Liver (tissue), 9 donors: ENCODE measurements around the gene ARHGEF12. TPM values are rescaled to one million over a fixed set of nuclear protein-coding genes. Genes with fewer than 3 reads are reported as not detected.

Experiments used
- DNase-seq: peaks from one replicate; pipeline ENCODE4 v3.0.0-alpha.2; 2017; ENCODE audit warnings: low spot score
- H3K27ac ChIP-seq, 2 donors: one replicate each; pipeline ENCODE4 v1.7.0; 2013; ENCODE audit warnings: inconsistent platforms in 2 of 2, low read length in 2 of 2, control low read depth in 1 of 2, low read depth in 1 of 2, mild to moderate bottlenecking in 1 of 2
- H3K27me3 ChIP-seq, 4 donors: one replicate each; pipeline versions ENCODE4 v1.6.1 to v1.7.0; 2013; ENCODE audit warnings: low read length in 3 of 4, inconsistent platforms in 1 of 4, mild to moderate bottlenecking in 1 of 4, moderate library complexity in 1 of 4; ENCODE audit not compliant: control insufficient read depth in 4 of 4, insufficient read depth in 4 of 4
- H3K36me3 ChIP-seq, 4 donors: one replicate each; pipeline versions ENCODE4 v1.6.1 to v1.7.0; 2013; ENCODE audit warnings: low read length in 3 of 4, mild to moderate bottlenecking in 3 of 4, low read depth in 1 of 4, moderate library complexity in 1 of 4; ENCODE audit not compliant: control insufficient read depth in 4 of 4, insufficient read depth in 3 of 4
- H3K4me1 ChIP-seq, 4 donors: one replicate each; pipeline versions ENCODE4 v1.6.1 to v1.7.0; 2013; ENCODE audit warnings: low read length in 3 of 4, mild to moderate bottlenecking in 3 of 4, moderate library complexity in 1 of 4; ENCODE audit not compliant: control insufficient read depth in 4 of 4, insufficient read depth in 4 of 4
- H3K4me3 ChIP-seq, 3 donors: one replicate each; pipeline versions ENCODE4 v1.6.1 to v1.7.0; 2013; ENCODE audit warnings: low read length in 3 of 3, control low read depth in 1 of 3, low read depth in 1 of 3, mild to moderate bottlenecking in 1 of 3
- H3K9ac ChIP-seq, 2 donors: one replicate each; pipeline ENCODE4 v1.7.0; 2013; ENCODE audit warnings: low read length in 2 of 2, mild to moderate bottlenecking in 2 of 2, moderate library complexity in 2 of 2, control low read depth in 1 of 2, low read depth in 1 of 2
- H3K9me3 ChIP-seq, 4 donors: one replicate each; pipeline versions ENCODE4 v1.6.1 to v1.7.0; 2013; ENCODE audit warnings: low read length in 3 of 4; ENCODE audit not compliant: control insufficient read depth in 4 of 4
- EGR1 ChIP-seq, 2 donors: IDR thresholded peaks; 2 replicates each; pipeline ENCODE4 v1.6.1; 2016 to 2018; ENCODE audit warnings: antibody characterized with exemption in 2 of 2, low read depth in 2 of 2
- FOXA1 ChIP-seq: IDR thresholded peaks from 2 replicates; pipeline ENCODE4 v1.6.1; 2016; ENCODE audit warnings: antibody characterized with exemption
- FOXA2 ChIP-seq: IDR thresholded peaks from 2 replicates; pipeline ENCODE4 v1.6.1; 2016; ENCODE audit warnings: antibody characterized with exemption
- GABPA ChIP-seq, 2 donors: IDR thresholded peaks in 1 of 2; conservative IDR thresholded peaks in 1 of 2; 2 replicates each; pipeline ENCODE4 v1.6.1; 2016; ENCODE audit warnings: antibody characterized with exemption in 2 of 2, mild to moderate bottlenecking in 1 of 2, moderate library complexity in 1 of 2
- HNF4G ChIP-seq: IDR thresholded peaks from 2 replicates; pipeline ENCODE4 v1.6.1; 2016; ENCODE audit warnings: antibody characterized with exemption
- JUND ChIP-seq, 2 donors: IDR thresholded peaks; 2 replicates each; pipeline ENCODE4 v1.6.1; 2016; ENCODE audit warnings: antibody characterized with exemption in 2 of 2
- NR2F2 ChIP-seq: IDR thresholded peaks from 2 replicates; pipeline ENCODE4 v1.6.1; 2016; ENCODE audit warnings: antibody characterized with exemption
- RAD21 ChIP-seq, 2 donors: IDR thresholded peaks; 2 replicates each; pipeline ENCODE4 v1.6.1; 2016; ENCODE audit warnings: antibody characterized with exemption in 2 of 2, mild to moderate bottlenecking in 2 of 2
- RXRA ChIP-seq, 2 donors: IDR thresholded peaks; 2 replicates each; pipeline ENCODE4 v1.6.1; 2017 to 2018; ENCODE audit warnings: antibody characterized with exemption in 2 of 2, mild to moderate bottlenecking in 1 of 2
- SP1 ChIP-seq: IDR thresholded peaks from 2 replicates; pipeline ENCODE4 v1.6.1; 2018; ENCODE audit warnings: antibody characterized with exemption, mild to moderate bottlenecking
- TAF1 ChIP-seq: conservative IDR thresholded peaks from 2 replicates; pipeline ENCODE4 v1.6.1; 2016; ENCODE audit warnings: antibody characterized with exemption, mild to moderate bottlenecking
- YY1 ChIP-seq: IDR thresholded peaks from 2 replicates; pipeline ENCODE4 v1.6.1; 2016; ENCODE audit warnings: antibody characterized with exemption, mild to moderate bottlenecking
- WGBS: extraction: QIAGEN DNeasy Blood & Tissue Kit; methylation state at CpG from one replicate; pipeline ENCODE4 v1.1.7; 2013; 5-methylcytosine and 5-hydroxymethylcytosine counted together
- polyA plus RNA-seq, 2 donors: library from polyadenylated mRNA; stranded (reverse) in 1 of 2; unstranded in 1 of 2; fragments of 200-250 nt in 1 of 2; fragments of >200 nt in 1 of 2; fragmentation: Nextera tagmentation in 1 of 2; extraction: Ambion mirVana in 1 of 2; gene quantifications; one replicate each; pipeline versions ENCODE4 v1.2.1 to v1.2.3, GENCODE V29; 2013 to 2015
- total RNA-seq, 2 donors: library from RNA; depleted of rRNA; stranded (reverse); fragments of >200 nt; gene quantifications; one replicate each; pipeline ENCODE4 v1.2.3, GENCODE V29; 2014
- TF ChIP-seq, protein P1 (sequence below): fragments of 150-350 bp; IDR thresholded peaks from 2 replicates; pipeline ENCODE4 v1.5.1; 2017; ENCODE audit warnings: improper control_type of control experiment, low read depth, low read length; ENCODE audit not compliant: missing input control
- TF ChIP-seq, protein P2 (sequence below): IDR thresholded peaks from 2 replicates; pipeline ENCODE4 v1.6.1; 2016; ENCODE audit warnings: antibody characterized with exemption
- TF ChIP-seq, protein P3 (sequence below): IDR thresholded peaks from 2 replicates; pipeline ENCODE4 v1.6.1; 2016; ENCODE audit warnings: antibody characterized with exemption
- TF ChIP-seq, protein P4 (sequence below): IDR thresholded peaks from 2 replicates; pipeline ENCODE4 v1.6.1; 2016; ENCODE audit warnings: antibody characterized with exemption, mild to moderate bottlenecking
- donor health status: healthy.
- donor health status: healthy.
- donor health status: healthy.
- donor health status: healthy.
- donor health status: healthy.

Gene ARHGEF12
- total and polyA plus RNA-seq, 4 donors, result 28.0 to 169 (median 53.9) TPM

DNA sequence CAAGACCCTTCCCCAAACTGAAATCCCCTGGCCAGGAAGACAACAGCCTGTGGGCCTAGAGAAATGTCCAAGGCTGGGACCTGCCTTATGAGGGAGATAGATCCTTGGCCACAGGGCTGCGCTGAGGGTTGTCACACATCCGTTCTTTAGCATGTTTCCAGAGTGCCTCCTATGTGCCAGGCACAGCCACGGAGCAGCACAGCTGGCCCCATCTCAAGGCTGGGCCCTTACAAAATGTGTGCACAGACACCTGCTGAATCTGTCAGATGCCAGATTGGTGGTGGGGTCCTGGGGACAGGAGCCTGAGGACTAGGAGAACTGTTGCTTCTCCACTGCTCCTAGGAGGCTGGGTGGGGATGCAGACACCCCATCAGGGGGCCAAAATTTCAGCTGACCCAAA is 186.5 kb downstream of the ARHGEF12 start:
- no peak overlapping the region for H3K9ac ChIP-seq
- H3K9me3 ChIP-seq, result no peaks in the 10 kb centered on the region
- H3K4me3 ChIP-seq, result no peak overlapping the region
- H3K27ac ChIP-seq, result no peak overlapping the region
- peaks cover 0 to 7% (median 2%) of the 10 kb centered on the region in 4 donors for H3K4me1 ChIP-seq
- WGBS, result 71% methylated on average over 3 of the region's 3 CpGs
- no peak for DNase-seq
- no peak for TF ChIP-seq FOXA1
- no peak for TF ChIP-seq HNF4G
- peaks cover 0 to 3% (median 0%) of the 10 kb centered on the region in 4 donors for H3K27me3 ChIP-seq
- H3K36me3 ChIP-seq, result no peaks in the 10 kb centered on the region

DNA sequence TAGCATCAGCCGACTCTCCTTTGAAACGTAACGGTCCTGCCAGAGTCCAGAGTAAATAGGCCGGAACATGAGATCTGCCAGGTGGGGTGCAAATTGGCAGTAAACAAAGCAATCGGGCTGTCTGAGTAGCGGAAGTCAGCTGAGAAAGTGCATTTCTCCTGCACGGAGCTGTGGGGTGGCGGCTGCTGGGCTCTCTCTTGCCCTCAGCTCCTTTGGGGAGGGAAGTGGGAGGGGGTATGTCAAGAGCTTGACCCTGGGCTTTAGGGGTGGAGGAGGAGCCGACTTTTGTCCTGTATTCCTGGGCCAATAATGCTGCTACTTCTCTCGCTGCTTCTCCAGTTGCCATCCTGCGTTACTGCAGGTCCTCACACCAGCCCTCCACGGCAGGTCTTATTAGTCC is 187.0 kb downstream of the ARHGEF12 start:
- WGBS, result 14% methylated on average over 12 of the region's 12 CpGs
- Histone ChIP-seq H3K9me3 (no peaks in the 10 kb centered on the region), H3K4me1 (peaks cover 0 to 7% (median 2%) of the 10 kb centered on the region in 4 donors), H3K27me3 (peaks cover 0 to 3% (median 0%) of the 10 kb centered on the region in 4 donors), H3K36me3 (no peaks in the 10 kb centered on the region), H3K4me3 (no peak overlapping the region), H3K9ac (no peak overlapping the region), H3K27ac (no peak overlapping the region)
- DNase-seq, result no peak
- TF ChIP-seq FOXA2 (no peak), YY1 (no peak), FOXA1 (no peak), RAD21 (IDR thresholded peaks at IDR 0.05) (no peak), NR2F2 (no peak), TAF1 (no peak), JUND (IDR thresholded peaks at IDR 0.05) (no peak), GABPA (IDR thresholded peaks at IDR 0.05 in 1 of 2, conservative IDR thresholded peaks at IDR 0.05 in 1 of 2) (no peak), RXRA (IDR thresholded peaks at IDR 0.05) (no peak), EGR1 (IDR thresholded peaks at IDR 0.05; ENCODE audit: low read depth in 2 of 2) (no peak), SP1 (no peak)
- TF ChIP-seq, protein P1, sequence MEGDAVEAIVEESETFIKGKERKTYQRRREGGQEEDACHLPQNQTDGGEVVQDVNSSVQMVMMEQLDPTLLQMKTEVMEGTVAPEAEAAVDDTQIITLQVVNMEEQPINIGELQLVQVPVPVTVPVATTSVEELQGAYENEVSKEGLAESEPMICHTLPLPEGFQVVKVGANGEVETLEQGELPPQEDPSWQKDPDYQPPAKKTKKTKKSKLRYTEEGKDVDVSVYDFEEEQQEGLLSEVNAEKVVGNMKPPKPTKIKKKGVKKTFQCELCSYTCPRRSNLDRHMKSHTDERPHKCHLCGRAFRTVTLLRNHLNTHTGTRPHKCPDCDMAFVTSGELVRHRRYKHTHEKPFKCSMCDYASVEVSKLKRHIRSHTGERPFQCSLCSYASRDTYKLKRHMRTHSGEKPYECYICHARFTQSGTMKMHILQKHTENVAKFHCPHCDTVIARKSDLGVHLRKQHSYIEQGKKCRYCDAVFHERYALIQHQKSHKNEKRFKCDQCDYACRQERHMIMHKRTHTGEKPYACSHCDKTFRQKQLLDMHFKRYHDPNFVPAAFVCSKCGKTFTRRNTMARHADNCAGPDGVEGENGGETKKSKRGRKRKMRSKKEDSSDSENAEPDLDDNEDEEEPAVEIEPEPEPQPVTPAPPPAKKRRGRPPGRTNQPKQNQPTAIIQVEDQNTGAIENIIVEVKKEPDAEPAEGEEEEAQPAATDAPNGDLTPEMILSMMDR, result no peak
- TF ChIP-seq, protein P2, sequence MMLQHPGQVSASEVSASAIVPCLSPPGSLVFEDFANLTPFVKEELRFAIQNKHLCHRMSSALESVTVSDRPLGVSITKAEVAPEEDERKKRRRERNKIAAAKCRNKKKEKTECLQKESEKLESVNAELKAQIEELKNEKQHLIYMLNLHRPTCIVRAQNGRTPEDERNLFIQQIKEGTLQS, result no peak
- TF ChIP-seq, protein P3, sequence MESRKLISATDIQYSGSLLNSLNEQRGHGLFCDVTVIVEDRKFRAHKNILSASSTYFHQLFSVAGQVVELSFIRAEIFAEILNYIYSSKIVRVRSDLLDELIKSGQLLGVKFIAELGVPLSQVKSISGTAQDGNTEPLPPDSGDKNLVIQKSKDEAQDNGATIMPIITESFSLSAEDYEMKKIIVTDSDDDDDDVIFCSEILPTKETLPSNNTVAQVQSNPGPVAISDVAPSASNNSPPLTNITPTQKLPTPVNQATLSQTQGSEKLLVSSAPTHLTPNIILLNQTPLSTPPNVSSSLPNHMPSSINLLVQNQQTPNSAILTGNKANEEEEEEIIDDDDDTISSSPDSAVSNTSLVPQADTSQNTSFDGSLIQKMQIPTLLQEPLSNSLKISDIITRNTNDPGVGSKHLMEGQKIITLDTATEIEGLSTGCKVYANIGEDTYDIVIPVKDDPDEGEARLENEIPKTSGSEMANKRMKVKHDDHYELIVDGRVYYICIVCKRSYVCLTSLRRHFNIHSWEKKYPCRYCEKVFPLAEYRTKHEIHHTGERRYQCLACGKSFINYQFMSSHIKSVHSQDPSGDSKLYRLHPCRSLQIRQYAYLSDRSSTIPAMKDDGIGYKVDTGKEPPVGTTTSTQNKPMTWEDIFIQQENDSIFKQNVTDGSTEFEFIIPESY, result no peak
- TF ChIP-seq, protein P4, sequence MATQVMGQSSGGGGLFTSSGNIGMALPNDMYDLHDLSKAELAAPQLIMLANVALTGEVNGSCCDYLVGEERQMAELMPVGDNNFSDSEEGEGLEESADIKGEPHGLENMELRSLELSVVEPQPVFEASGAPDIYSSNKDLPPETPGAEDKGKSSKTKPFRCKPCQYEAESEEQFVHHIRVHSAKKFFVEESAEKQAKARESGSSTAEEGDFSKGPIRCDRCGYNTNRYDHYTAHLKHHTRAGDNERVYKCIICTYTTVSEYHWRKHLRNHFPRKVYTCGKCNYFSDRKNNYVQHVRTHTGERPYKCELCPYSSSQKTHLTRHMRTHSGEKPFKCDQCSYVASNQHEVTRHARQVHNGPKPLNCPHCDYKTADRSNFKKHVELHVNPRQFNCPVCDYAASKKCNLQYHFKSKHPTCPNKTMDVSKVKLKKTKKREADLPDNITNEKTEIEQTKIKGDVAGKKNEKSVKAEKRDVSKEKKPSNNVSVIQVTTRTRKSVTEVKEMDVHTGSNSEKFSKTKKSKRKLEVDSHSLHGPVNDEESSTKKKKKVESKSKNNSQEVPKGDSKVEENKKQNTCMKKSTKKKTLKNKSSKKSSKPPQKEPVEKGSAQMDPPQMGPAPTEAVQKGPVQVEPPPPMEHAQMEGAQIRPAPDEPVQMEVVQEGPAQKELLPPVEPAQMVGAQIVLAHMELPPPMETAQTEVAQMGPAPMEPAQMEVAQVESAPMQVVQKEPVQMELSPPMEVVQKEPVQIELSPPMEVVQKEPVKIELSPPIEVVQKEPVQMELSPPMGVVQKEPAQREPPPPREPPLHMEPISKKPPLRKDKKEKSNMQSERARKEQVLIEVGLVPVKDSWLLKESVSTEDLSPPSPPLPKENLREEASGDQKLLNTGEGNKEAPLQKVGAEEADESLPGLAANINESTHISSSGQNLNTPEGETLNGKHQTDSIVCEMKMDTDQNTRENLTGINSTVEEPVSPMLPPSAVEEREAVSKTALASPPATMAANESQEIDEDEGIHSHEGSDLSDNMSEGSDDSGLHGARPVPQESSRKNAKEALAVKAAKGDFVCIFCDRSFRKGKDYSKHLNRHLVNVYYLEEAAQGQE, result no peak
